ENCODE measurements around the gene TLCD1. TPM values are rescaled to one million over a fixed set of nuclear protein-coding genes. Genes with fewer than 3 reads are reported as not detected.
A peak's percentile ranks its signal among the peaks of the same experiment; 100 is the strongest.

Gene TLCD1
- total and polyA plus RNA-seq, 2 of the 8 experiments (the other 6 are each of a cell fraction or from before 2014, with no cell fraction given), result 40.7 to 128 TPM

DNA sequence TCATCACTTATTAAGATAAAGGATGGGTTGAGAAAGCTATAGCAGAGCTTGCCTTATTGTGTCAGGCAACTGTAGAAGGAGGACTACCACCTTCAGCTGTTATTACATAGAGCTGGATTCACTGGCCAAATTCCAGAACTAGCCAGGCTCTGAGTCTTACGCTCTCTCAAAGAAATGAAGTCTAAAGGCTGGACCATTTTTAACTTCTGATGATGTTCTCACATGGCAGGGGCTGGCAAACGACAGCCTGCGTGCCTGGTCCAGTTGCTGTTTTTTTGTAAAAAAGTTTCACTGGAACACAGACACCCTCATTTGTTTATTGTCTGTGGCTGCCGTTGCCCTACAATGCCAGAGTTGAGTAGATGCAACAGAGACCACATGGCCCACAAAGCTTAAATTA lies 39.0 kb upstream of the TLCD1 start:
- Histone ChIP-seq H3K9ac (replicated peaks in 1 of 4; ENCODE audit: extremely low read depth in 1 of 4, low read depth in 3 of 4, low read length in 3 of 4) (no peak overlapping the region), H3K4me1 (replicated peaks in 1 of 4; ENCODE audit: control insufficient read depth in 3 of 4, insufficient read depth in 4 of 4, low read length in 3 of 4) (peaks cover 9 to 25% (median 17%) of the 10 kb centered on the region in 4 experiments; a peak in 6 of 7 replicates), H2BK20ac (ENCODE audit: low read length) (no peak overlapping the region), H3K23ac (ENCODE audit: insufficient read length) (no peak overlapping the region), H3K79me2 (ENCODE audit: control insufficient read depth in 1 of 2, insufficient read depth in 2 of 2, low read length in 2 of 2) (peaks cover 0 to 14% of the 10 kb centered on the region in 2 experiments; a peak in 2 of 4 replicates), H4K91ac (replicated peaks; ENCODE audit: insufficient read length, low read length) (no peak overlapping the region), H4K20me1 (replicated peaks in 1 of 2; ENCODE audit: control insufficient read depth in 1 of 2, insufficient read depth in 2 of 2, low read length in 2 of 2) (peaks cover 0 to 2% of the 10 kb centered on the region in 2 experiments), H3K56ac (replicated peaks; ENCODE audit: insufficient read length, low read depth, low read length) (no peak overlapping the region), H3K4me2 (ENCODE audit: insufficient read depth in 1 of 2, low read depth in 2 of 2, low read length in 2 of 2) (no peak overlapping the region), H2AK5ac (ENCODE audit: low read depth, low read length) (no peak overlapping the region), H3K79me1 (ENCODE audit: low read depth, low read length) (peaks cover 2% of the 10 kb centered on the region; the same call in 1 of the 2 replicates), H3K9me3 (ENCODE audit: insufficient read depth in 2 of 2, low read depth in 1 of 2, low read length in 1 of 2) (no peaks in the 10 kb centered on the region), H4K5ac (ENCODE audit: insufficient read length, low read depth, low read length) (no peak overlapping the region), H2BK12ac (ENCODE audit: low read depth, low read length) (no peak overlapping the region), H2BK5ac (ENCODE audit: low read depth, low read length) (peak overlapping the region; percentile 18; the same call in 1 of the 2 replicates), H4K8ac (ENCODE audit: extremely low read depth, insufficient read depth, low read length) (no peak overlapping the region), H3K36me3 (ENCODE audit: control insufficient read depth in 2 of 4, insufficient read depth in 4 of 4, low read length in 3 of 4) (peaks cover 0 to 17% (median 11%) of the 10 kb centered on the region in 4 experiments; a peak in 5 of 8 replicates), H2BK120ac (replicated peaks; ENCODE audit: low read depth, low read length) (no peak overlapping the region), H2AFZ (ENCODE audit: low read length) (no peak overlapping the region), H3K23me2 (ENCODE audit: low read depth, low read length) (peaks cover 4% of the 10 kb centered on the region; the same call in 1 of the 2 replicates), H3K18ac (ENCODE audit: extremely low read depth, low read length) (no peak overlapping the region), H2BK15ac (ENCODE audit: low read length) (no peak overlapping the region), H3K14ac (ENCODE audit: insufficient read length) (no peak overlapping the region), H3K27ac (ENCODE audit: low read depth, low read length) (no peak overlapping the region), H3K4me3 (ENCODE audit: extremely low read depth in 1 of 4, insufficient read depth in 2 of 4, low read depth in 3 of 4, low read length in 4 of 4) (no peak overlapping the region), H3K4ac (replicated peaks; ENCODE audit: insufficient read length, low read depth, low read length) (no peak overlapping the region), H3K27me3 (replicated peaks in 1 of 4; ENCODE audit: control insufficient read depth in 3 of 4, extremely low read depth in 1 of 4, insufficient read depth in 3 of 4, low read length in 3 of 4) (no peaks in the 10 kb centered on the region)
- POLR2A ChIA-PET (ENCODE audit: partially characterized antibody), result interaction anchor here (1.1 to 11.4 kb wide), 5 partner anchors 9 to 45 kb away, joined by 3 to 240 read pairs (median 5); partner anchors contain the start of genes RPL23A and TRAF4
- CTCF ChIA-PET (ENCODE audit: partially characterized antibody), result interaction anchor here (0.5 to 7.3 kb wide), 29 partner anchors 9 to 1345 kb away, joined by 3 to 134 read pairs (median 13); partner anchors contain the start of genes DHRS13, FAM222B, FLOT2 and NEK8
- WGBS, 2 experiments (ENCODE audit: extremely low coverage in 1 of 2, insufficient coverage in 1 of 2, insufficient read length in 1 of 2, insufficient replicate concordance in 2 of 2, low coverage in 1 of 2, low lambda C conversion rate in 2 of 2, missing lambda C conversion rate in 1 of 2), result 96% methylated on average over 4 of the region's 4 CpGs; no CpG with 5 or more reads in 1 of the 2 experiments
- no peak for FAIRE-seq
- no peak for DNase-seq (ENCODE audit: low read depth in 1 of 2, low spot score in 2 of 2)
- TF ChIP-seq ATF2 (IDR thresholded peaks at IDR 0.05; ENCODE audit: low read length), result no peak
- TF ChIP-seq KDM5A (IDR thresholded peaks at IDR 0.05; ENCODE audit: low read length), result no peak
- TF ChIP-seq RBBP5 (IDR thresholded peaks at IDR 0.05; ENCODE audit: borderline replicate concordance, low read depth, low read length), result no peak
- no peak for TF ChIP-seq ASH2L (IDR thresholded peaks at IDR 0.05; ENCODE audit: low read length)
